GM12801 (cell line): ENCODE results near the gene DNMT3B.

Experiments used
- TF ChIP-seq, protein P1 (sequence below): IDR thresholded peaks from one replicate; pipeline ENCODE4 v1.5.1; 2011; ENCODE audit warnings: control low read depth; ENCODE audit not compliant: insufficient read length; ENCODE audit errors: extremely low read depth

Gene DNMT3B

DNA sequence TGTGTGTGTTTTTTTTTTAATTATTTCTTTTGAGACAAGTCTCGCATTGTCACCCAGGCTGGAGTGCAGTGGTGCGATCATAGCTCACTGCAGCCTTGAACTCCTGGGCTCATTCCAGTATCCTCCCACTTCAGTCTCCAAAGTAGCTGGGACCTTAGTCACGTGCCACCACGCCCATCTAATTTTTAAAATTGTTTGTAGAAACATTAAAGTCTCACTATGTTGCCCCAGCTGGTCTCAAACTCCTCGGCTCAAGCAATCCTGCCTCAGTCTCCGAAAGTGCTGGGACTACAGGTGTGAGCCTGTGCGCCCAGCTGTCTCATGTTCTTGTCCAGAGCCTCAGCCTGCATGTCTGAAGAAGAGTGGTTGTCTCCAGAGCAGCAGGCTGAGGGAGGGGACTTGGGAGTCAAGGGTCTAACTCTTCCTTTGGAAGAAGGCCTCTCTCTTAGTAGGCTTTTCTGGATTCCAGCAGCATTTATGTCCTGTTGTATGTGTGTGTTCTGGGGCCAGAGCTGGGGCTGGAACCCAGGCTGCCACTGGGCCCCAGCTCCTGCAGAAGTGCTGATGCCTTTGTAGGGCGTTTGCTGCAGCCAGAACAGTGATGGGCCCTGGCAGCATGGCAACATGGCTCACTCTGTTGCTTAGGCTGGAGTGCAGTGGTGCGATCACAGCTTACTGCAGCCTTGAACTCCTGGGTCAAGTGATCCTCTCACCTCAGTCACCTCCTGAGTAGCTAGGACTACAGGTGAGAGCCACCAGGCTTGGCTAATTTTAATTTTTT lies 5.4 kb downstream of the DNMT3B start:
- TF ChIP-seq, protein P1, sequence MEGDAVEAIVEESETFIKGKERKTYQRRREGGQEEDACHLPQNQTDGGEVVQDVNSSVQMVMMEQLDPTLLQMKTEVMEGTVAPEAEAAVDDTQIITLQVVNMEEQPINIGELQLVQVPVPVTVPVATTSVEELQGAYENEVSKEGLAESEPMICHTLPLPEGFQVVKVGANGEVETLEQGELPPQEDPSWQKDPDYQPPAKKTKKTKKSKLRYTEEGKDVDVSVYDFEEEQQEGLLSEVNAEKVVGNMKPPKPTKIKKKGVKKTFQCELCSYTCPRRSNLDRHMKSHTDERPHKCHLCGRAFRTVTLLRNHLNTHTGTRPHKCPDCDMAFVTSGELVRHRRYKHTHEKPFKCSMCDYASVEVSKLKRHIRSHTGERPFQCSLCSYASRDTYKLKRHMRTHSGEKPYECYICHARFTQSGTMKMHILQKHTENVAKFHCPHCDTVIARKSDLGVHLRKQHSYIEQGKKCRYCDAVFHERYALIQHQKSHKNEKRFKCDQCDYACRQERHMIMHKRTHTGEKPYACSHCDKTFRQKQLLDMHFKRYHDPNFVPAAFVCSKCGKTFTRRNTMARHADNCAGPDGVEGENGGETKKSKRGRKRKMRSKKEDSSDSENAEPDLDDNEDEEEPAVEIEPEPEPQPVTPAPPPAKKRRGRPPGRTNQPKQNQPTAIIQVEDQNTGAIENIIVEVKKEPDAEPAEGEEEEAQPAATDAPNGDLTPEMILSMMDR: no peak

DNA sequence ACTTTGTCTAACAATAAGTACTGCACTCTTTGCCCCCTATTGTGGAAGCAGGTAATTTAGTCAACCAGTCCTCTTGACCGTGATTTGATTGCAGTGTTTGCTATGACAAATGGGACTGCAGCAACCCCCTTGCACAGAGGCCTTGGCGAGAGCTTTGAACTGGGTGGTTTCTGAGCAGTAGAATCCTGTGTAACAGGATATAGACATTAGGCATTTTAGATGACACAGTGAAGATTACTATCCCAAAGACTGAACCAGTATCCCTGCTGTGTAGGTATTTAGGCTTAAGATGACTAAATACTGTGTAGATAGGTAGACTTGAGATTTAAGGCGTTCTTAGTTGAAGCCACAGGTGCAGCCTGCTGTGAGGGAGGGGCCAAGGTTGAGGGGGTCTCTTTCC lies 9.9 kb downstream of the DNMT3B start:
- TF ChIP-seq, protein P1: no peak

DNA sequence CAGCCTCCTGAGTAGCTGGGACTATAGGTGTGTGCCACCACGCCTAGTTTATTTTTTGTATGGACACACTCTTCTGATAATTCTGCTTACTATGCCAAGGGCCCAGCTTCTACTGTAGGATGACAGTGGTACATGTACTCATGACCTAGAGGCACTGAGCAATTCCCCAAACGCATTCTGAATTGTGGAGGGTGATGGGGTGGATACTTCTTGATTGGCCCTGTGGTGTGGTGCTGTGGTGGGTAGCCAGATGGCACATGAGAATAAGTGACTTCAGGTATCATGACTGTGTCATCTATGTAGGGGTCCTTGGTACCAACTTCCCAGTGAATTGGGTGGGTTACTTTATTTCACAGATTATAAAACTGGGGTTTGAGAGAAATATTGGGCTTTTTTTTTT lies 11.0 kb downstream of the DNMT3B start:
- TF ChIP-seq, protein P1: no peak

DNA sequence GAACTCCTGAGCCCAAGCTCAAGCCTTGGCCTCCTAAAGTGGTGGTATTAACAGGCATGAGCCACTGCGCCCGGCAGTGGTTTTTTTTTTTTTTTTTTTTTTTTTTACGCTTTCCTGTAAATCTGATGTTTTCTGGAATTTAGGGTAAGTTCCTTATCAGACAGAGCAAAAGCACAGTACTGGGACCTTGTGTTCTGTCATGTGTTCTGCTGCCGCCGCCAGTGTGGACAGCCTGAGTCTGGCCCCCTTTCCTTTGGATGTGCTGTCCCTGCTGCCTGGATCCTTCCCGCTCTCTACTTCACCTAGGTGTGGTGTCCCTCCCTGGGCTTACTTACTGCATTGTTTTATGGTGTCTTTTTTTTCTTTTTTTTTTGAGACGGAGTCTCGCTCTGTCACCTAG lies 11.7 kb downstream of the DNMT3B start:
- TF ChIP-seq, protein P1: no peak

DNA sequence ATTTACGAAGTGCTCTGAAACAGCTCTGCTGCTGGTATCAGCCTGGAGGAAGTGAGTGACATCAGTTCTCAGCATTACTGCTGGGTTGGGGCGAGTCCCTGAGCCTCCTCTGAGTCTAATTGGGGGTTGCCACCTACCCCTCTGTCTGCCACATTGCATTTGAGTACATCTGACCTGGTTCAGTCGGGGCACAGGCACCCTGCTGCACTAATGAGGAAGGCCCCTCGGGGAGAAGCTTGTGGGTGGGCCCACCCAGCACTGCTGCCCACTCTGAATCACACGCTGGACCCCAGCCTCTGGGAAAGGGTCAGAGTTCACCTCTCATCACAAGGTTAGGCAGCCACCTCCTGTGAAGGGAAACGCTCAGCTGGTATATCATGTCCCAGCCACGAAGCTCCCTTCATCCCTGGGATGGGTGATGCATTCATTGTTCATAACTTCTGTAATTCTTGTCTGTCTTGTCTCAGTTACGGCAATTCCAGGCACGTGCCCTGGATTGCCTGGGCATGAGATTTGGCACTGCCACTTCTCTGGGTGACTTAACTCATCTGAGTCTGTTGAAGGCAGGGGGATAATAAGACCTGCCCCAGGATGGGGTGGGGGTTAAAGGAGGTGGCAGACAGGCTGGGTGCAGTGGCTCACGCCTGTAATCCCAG lies 13.3 kb downstream of the DNMT3B start:
- TF ChIP-seq, protein P1: no peak

DNA sequence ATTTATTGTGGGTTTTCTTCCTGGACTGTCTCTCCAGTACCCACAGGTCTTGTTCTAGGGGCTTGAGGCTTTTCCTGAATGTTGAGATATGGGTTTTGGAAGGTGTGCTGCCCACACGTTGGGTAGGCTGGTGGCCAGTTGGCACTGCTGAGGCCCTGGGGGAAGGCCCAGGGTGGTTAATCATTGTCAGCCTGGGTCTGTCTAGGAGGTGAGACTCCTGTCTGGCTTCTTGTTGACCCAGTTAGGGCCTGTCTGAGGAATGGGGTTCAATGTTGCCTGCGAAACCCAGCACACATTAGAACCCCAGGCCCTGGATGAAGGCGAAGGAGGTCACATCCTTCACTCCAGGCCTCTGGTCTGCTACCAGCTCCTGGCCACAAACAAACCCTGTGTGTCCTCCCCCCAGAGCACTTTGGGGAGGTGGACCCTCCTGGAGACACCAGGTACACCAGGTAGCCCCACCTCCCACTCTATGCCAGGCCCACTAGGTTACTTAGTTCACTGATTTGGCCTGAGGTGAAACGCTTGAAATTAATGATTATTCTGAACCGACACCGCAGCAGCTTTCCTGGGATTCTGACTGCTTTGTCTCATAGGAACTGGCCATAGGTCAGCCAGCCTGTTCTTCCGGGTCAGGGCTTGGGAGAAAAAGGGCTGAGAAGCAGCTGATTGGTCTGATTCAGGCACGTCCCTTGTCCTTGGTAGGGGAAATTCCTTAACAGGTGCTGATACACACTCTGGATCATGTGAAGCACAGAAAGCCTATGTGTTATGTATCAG lies 15.2 kb downstream of the DNMT3B start:
- TF ChIP-seq, protein P1: no peak

DNA sequence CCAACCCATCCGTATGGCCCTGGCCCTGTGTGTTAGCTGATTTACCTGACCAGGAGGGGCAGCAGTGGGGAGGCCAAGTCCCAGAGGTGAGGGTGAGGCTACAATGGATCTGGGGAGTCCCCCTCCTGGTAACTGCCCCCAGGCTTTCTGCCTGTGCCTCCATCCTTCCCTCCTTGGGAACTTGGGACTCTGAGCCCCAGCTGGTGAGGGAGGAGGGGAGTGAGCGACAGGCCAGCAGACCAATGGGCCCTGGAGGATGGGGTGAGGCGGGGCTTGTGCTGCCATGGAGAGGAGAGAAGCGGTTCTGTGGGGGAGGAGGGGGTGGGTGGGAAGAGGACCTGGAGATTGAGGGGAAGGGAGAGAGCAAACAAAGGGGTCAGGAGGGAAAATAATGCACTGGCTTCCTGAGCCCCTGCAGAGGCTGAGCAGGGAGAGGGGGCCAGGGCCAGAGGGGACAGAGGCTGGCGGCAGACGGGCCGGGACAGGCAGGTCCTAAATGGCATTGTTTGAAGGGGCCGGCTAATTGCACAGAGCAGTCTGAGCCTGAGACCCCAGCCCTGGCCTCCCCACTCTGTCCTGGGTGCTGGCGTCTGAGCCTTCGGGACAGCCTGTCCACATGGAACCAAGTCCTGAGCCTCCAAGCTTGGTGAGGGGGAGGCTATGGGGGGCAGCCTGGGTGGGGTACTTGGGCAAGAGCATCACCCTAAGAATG lies 17.5 kb downstream of the DNMT3B start:
- TF ChIP-seq, protein P1: no peak
